IMR-90 (cell line): ENCODE results near the gene ABL2. TPM values are rescaled to one million over a fixed set of nuclear protein-coding genes. Genes with fewer than 3 reads are reported as not detected.

Experiments
- ATAC-seq: fragments of 200-7000 bp; cut with Tn5 transposase; 2 replicates; pipeline ENCODE4 v1.9.1; 2020; ENCODE audit warnings: low read depth, mild to moderate bottlenecking, moderate library complexity
- BruUV-seq: library from RNA; stranded (reverse); fragments of 400-500 nt; replicated peaks from 2 replicates; lab custom pipeline; 2021; lab: Mats Ljungman, UMichigan
- CTCF ChIA-PET: fragments of 300-600 bp; formaldehyde crosslinking; extraction: SDS; loops from one replicate; lab custom pipeline; 2021; ENCODE audit warnings: antibody characterized with exemption; lab: Yijun Ruan, JAX
- POLR2A ChIA-PET: fragments of 300-600 bp; sonication (Branson Sonifier 250); formaldehyde crosslinking; loops from one replicate; lab custom pipeline; 2022; ENCODE audit warnings: antibody characterized with exemption; ENCODE audit not compliant: unreplicated experiment; lab: Charles Lee
- DNase-seq: peaks from one replicate; pipeline ENCODE4 v3.0.0; 2013
- H2AFZ ChIP-seq: replicated peaks from 2 replicates; pipeline ENCODE3; 2013; ENCODE audit warnings: low read length, mild to moderate bottlenecking; ENCODE audit not compliant: poor library complexity
- H2AK5ac ChIP-seq: 2 replicates; pipeline ENCODE4 v1.6.1; 2013; ENCODE audit warnings: low read depth, low read length, inconsistent platforms
- H2AK9ac ChIP-seq: replicated peaks from 2 replicates; pipeline ENCODE3; 2013; ENCODE audit warnings: mild to moderate bottlenecking, low read depth, low read length, moderate library complexity; ENCODE audit not compliant: poor library complexity
- H2BK120ac ChIP-seq: 2 replicates; pipeline ENCODE4 v1.6.1; 2013; ENCODE audit warnings: low read depth, low read length, inconsistent platforms
- H2BK15ac ChIP-seq: 3 replicates; pipeline ENCODE4 v1.6.1; 2013; ENCODE audit warnings: low read depth, low read length, inconsistent platforms
- H2BK20ac ChIP-seq: 2 replicates; pipeline ENCODE4 v1.6.1; 2013; ENCODE audit warnings: low read depth, mild to moderate bottlenecking, inconsistent platforms, low read length, moderate library complexity
- H2BK5ac ChIP-seq: 2 replicates; pipeline ENCODE4 v1.6.1; 2013; ENCODE audit warnings: mild to moderate bottlenecking, low read depth, low read length, inconsistent platforms; ENCODE audit not compliant: poor library complexity, severe bottlenecking
- H3K14ac ChIP-seq: replicated peaks from 2 replicates; pipeline ENCODE4 v1.6.1; 2013; ENCODE audit warnings: low read depth, low read length, inconsistent platforms
- H3K18ac ChIP-seq: 2 replicates; pipeline ENCODE4 v1.6.1; 2013; ENCODE audit warnings: low read depth, low read length, control low read depth
- H3K23ac ChIP-seq: 2 replicates; pipeline ENCODE4 v1.6.1; 2013; ENCODE audit warnings: low read depth, low read length, inconsistent platforms
- H3K27ac ChIP-seq: 2 replicates; pipeline ENCODE4 v1.5.1; 2013; ENCODE audit warnings: mild to moderate bottlenecking, control low read depth, low read length; ENCODE audit not compliant: insufficient read depth
- H3K27me3 ChIP-seq: 2 replicates; pipeline ENCODE4 v1.6.1; 2013; ENCODE audit warnings: low read length; ENCODE audit not compliant: control insufficient read depth, insufficient read depth
- H3K36me3 ChIP-seq: 2 replicates; pipeline ENCODE4 v1.6.1; 2013; ENCODE audit warnings: low read length, mixed read lengths; ENCODE audit not compliant: control insufficient read depth, insufficient read depth
- H3K4ac ChIP-seq: 2 replicates; pipeline ENCODE4 v1.6.1; 2013; ENCODE audit warnings: low read depth, low read length, inconsistent platforms
- H3K4me1 ChIP-seq: 2 replicates; pipeline ENCODE4 v1.6.1; 2013; ENCODE audit warnings: low read length, mixed read lengths; ENCODE audit not compliant: control insufficient read depth, insufficient read depth
- H3K4me2 ChIP-seq: 2 replicates; pipeline ENCODE4 v1.6.1; 2013; ENCODE audit warnings: low read depth, mild to moderate bottlenecking, control low read depth, low read length, moderate library complexity
- H3K4me3 ChIP-seq: 2 replicates; pipeline ENCODE4 v1.5.1; 2013; ENCODE audit warnings: low read depth, mild to moderate bottlenecking, control low read depth, low read length, moderate library complexity; ENCODE audit not compliant: insufficient read depth
- H3K56ac ChIP-seq: 2 replicates; pipeline ENCODE4 v1.6.1; 2013; ENCODE audit warnings: low read length, inconsistent platforms; ENCODE audit not compliant: insufficient read depth; ENCODE audit errors: extremely low read depth
- H3K79me1 ChIP-seq, 2 experiments: 2 replicates each; pipeline ENCODE4 v1.6.1; 2013; ENCODE audit warnings: low read length in 2 of 2, inconsistent platforms in 1 of 2, low read depth in 1 of 2
- H3K9ac ChIP-seq: 2 replicates; pipeline ENCODE4 v1.6.1; 2013; ENCODE audit warnings: low read depth, low read length, control low read depth
- H3K9me1 ChIP-seq: 2 replicates; pipeline ENCODE4 v1.6.1; 2013; ENCODE audit warnings: low read length, inconsistent platforms; ENCODE audit not compliant: insufficient read depth
- H3K9me3 ChIP-seq: 2 replicates; pipeline ENCODE4 v1.6.1; 2013; ENCODE audit warnings: low read length; ENCODE audit not compliant: control insufficient read depth, insufficient read depth
- H4K20me1 ChIP-seq: 2 replicates; pipeline ENCODE4 v1.6.1; 2013; ENCODE audit warnings: low read length, inconsistent platforms; ENCODE audit not compliant: insufficient read depth
- H4K5ac ChIP-seq: 2 replicates; pipeline ENCODE4 v1.6.1; 2013; ENCODE audit warnings: mild to moderate bottlenecking, low read depth, low read length, control low read depth
- H4K8ac ChIP-seq, 2 experiments: 2 replicates each; pipeline ENCODE4 v1.6.1; 2013; ENCODE audit warnings: low read depth in 2 of 2, low read length in 2 of 2, control low read depth in 1 of 2, inconsistent platforms in 1 of 2
- H4K91ac ChIP-seq: 2 replicates; pipeline ENCODE4 v1.6.1; 2013; ENCODE audit warnings: low read depth, low read length, inconsistent platforms; ENCODE audit not compliant: insufficient read depth
- BHLHE40 ChIP-seq: fragments of 150-350 bp; IDR thresholded peaks from 2 replicates; pipeline ENCODE4 v1.6.1; 2016; ENCODE audit warnings: mild to moderate bottlenecking, low read depth, low read length
- CEBPB ChIP-seq: IDR thresholded peaks from 2 replicates; pipeline ENCODE4 v1.6.1; 2012; ENCODE audit warnings: low read depth, low read length, improper control_type of control experiment
- CHD1 ChIP-seq: IDR thresholded peaks from 2 replicates; pipeline ENCODE4 v1.6.1; 2012; ENCODE audit warnings: low read depth, low read length, improper control_type of control experiment
- FOS ChIP-seq: fragments of 150-350 bp; IDR thresholded peaks from 2 replicates; pipeline ENCODE4 v1.6.1; 2016; ENCODE audit warnings: low read depth, low read length
- MAFK ChIP-seq: IDR thresholded peaks from 2 replicates; pipeline ENCODE4 v1.6.1; 2012; ENCODE audit warnings: low read depth, low read length, improper control_type of control experiment
- MAZ ChIP-seq: IDR thresholded peaks from 2 replicates; pipeline ENCODE4 v1.6.1; 2012; ENCODE audit warnings: low read depth, mild to moderate bottlenecking, low read length, improper control_type of control experiment, moderate library complexity, borderline replicate concordance
- NFE2L2 ChIP-seq: fragments of 150-350 bp; IDR thresholded peaks from 2 replicates; pipeline ENCODE4 v1.6.1; 2016; ENCODE audit warnings: low read depth, mild to moderate bottlenecking, low read length
- POLR2A ChIP-seq: IDR thresholded peaks from 2 replicates; pipeline ENCODE4 v1.6.1; 2012; ENCODE audit warnings: mild to moderate bottlenecking, low read depth, low read length
- RCOR1 ChIP-seq: IDR thresholded peaks from 2 replicates; pipeline ENCODE4 v1.6.1; 2012; ENCODE audit warnings: mild to moderate bottlenecking, low read length, improper control_type of control experiment; ENCODE audit not compliant: insufficient replicate concordance
- RFX5 ChIP-seq: IDR thresholded peaks from 2 replicates; pipeline ENCODE4 v1.8.0; 2012; ENCODE audit warnings: low read depth, mild to moderate bottlenecking, low read length, moderate library complexity
- SMC3 ChIP-seq: fragments of 150-350 bp; IDR thresholded peaks from 2 replicates; pipeline ENCODE4 v1.6.1; 2016; ENCODE audit warnings: low read depth, mild to moderate bottlenecking, antibody characterized with exemption, low read length, moderate library complexity
- USF2 ChIP-seq: fragments of 150-350 bp; IDR thresholded peaks from 2 replicates; pipeline ENCODE4 v1.6.1; 2017; ENCODE audit warnings: mild to moderate bottlenecking, antibody characterized with exemption, low read length, low read depth
- WGBS, 2 experiments: methylation state at CpG; one replicate each; pipeline versions ENCODE4 v1.1.5 to v1.1.7; 2013; ENCODE audit warnings: missing lambda C conversion rate in 2 of 2; ENCODE audit not compliant: insufficient read length in 1 of 2; ENCODE audit errors: extremely low coverage in 2 of 2; 5-methylcytosine and 5-hydroxymethylcytosine counted together
- dilution Hi-C: fragments of 300-500 bp; cut with HindIII; formaldehyde crosslinking; loops from one replicate; pipeline ENCODE4 v1.14.3; 2018; ENCODE audit warnings: low sequenced_read_pairs; ENCODE audit not compliant: unreplicated experiment
- in situ Hi-C: fragments of 300-500 bp; cut with MboI; formaldehyde crosslinking; loops from 3 replicates; pipeline ENCODE4 v1.14.3; 2019; ENCODE audit warnings: low sequenced_read_pairs, inconsistent platforms, mixed read lengths
- intact Hi-C: fragments of 100-400 bp; cut with micrococcal nuclease; formaldehyde crosslinking; loops from 2 replicates; pipeline ENCODE4 v1.10.0; 2022
- polyA plus RNA-seq, 3 experiments: library from polyadenylated mRNA; depleted of rRNA; stranded (reverse); fragments of >200 nt; gene quantifications; 2 replicates each; pipeline ENCODE4 v1.2.3, GENCODE V29; 2012; ENCODE audit warnings: low replicate concordance in 1 of 3
- total RNA-seq: library from RNA; depleted of rRNA; stranded (reverse); fragments of >200 nt; gene quantifications from 2 replicates; pipeline ENCODE4 v1.2.3, GENCODE V29; 2012
- TF ChIP-seq, protein P1 (sequence below): conservative IDR thresholded peaks from 2 replicates; pipeline ENCODE4 v1.5.1; 2012; ENCODE audit warnings: mild to moderate bottlenecking, low read depth, low read length, improper control_type of control experiment

Gene ABL2
- total and polyA plus RNA-seq, 2 of the 4 experiments (the other 2 are of a cell fraction) = 9.7 to 110 TPM

DNA sequence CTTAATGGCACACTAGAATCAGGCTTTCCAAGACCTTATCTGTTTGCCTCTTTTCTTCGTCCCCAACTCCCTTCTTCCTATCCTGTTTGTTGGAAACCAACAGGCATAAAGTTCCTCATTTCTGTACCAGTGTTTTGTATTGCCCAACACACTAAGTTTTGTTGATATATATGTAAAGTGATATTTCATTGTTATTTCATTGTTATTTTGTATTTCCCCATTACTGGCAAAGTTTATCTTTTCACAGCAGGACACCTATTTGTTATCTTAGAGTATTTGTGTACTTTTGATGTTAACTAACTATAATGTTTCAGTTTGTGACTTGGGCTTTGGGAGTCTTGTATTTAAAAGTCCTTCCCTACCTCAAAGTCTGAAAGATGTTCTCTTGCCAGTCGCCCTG is 176.7 kb downstream of the ABL2 start:
- ChIA-PET CTCF (no interaction called here), POLR2A (no interaction called here)
- no peak overlapping the region for H2BK20ac ChIP-seq
- peak overlapping the region; percentile 50; the same call in 1 of the 2 replicates for H3K23ac ChIP-seq
- no peak overlapping the region for H3K14ac ChIP-seq
- H4K20me1 ChIP-seq = no peaks in the 10 kb centered on the region
- no peak overlapping the region for H2AK5ac ChIP-seq
- no peak overlapping the region for H3K9ac ChIP-seq
- H3K27ac ChIP-seq = no peak overlapping the region
- no peak overlapping the region for H2AK9ac ChIP-seq
- in situ Hi-C loops (no loop called here), intact Hi-C loops (no loop called here), dilution Hi-C loops (no loop called here)
- no peaks in the 10 kb centered on the region for H3K9me3 ChIP-seq
- H4K5ac ChIP-seq = no peak overlapping the region
- DNase-seq (no peak), ATAC-seq (no peak)
- peaks cover 6% of the 10 kb centered on the region; the same call in 1 of the 2 replicates for H3K9me1 ChIP-seq
- H2AFZ ChIP-seq = no peak overlapping the region
- no peak overlapping the region for H3K18ac ChIP-seq
- H3K36me3 ChIP-seq = no peaks in the 10 kb centered on the region; the same call in 1 of the 2 replicates
- H4K91ac ChIP-seq = no peak overlapping the region
- no peak overlapping the region for H3K4me2 ChIP-seq
- H4K8ac ChIP-seq = no peak overlapping the region
- no peak overlapping the region for H2BK120ac ChIP-seq
- peaks cover 6 to 12% of the 10 kb centered on the region in 2 experiments; a peak in 3 of 4 replicates for H3K79me1 ChIP-seq
- no peak overlapping the region; the same call in 1 of the 2 replicates for H3K4ac ChIP-seq
- H3K27me3 ChIP-seq = no peaks in the 10 kb centered on the region
- no peak overlapping the region for H3K56ac ChIP-seq
- H3K4me1 ChIP-seq = no peaks in the 10 kb centered on the region; the same call in 1 of the 2 replicates
- no peak overlapping the region for H2BK15ac ChIP-seq
- H2BK5ac ChIP-seq = no peak overlapping the region
- no TSS peak for BruUV-seq
- no peak overlapping the region for H3K4me3 ChIP-seq
- no CpG with 5 or more reads among the region's 2 CpGs for WGBS, 2 experiments
- no peak for TF ChIP-seq USF2
- TF ChIP-seq BHLHE40 = no peak
- TF ChIP-seq, protein P1, sequence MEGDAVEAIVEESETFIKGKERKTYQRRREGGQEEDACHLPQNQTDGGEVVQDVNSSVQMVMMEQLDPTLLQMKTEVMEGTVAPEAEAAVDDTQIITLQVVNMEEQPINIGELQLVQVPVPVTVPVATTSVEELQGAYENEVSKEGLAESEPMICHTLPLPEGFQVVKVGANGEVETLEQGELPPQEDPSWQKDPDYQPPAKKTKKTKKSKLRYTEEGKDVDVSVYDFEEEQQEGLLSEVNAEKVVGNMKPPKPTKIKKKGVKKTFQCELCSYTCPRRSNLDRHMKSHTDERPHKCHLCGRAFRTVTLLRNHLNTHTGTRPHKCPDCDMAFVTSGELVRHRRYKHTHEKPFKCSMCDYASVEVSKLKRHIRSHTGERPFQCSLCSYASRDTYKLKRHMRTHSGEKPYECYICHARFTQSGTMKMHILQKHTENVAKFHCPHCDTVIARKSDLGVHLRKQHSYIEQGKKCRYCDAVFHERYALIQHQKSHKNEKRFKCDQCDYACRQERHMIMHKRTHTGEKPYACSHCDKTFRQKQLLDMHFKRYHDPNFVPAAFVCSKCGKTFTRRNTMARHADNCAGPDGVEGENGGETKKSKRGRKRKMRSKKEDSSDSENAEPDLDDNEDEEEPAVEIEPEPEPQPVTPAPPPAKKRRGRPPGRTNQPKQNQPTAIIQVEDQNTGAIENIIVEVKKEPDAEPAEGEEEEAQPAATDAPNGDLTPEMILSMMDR = no peak
- no peak for TF ChIP-seq FOS
- TF ChIP-seq CHD1 = no peak
- TF ChIP-seq RFX5 = no peak
- no peak for TF ChIP-seq NFE2L2
- TF ChIP-seq RCOR1 = no peak
- TF ChIP-seq SMC3 = no peak
- no peak for TF ChIP-seq POLR2A
- no peak for TF ChIP-seq MAFK
- TF ChIP-seq MAZ = no peak
- no peak for TF ChIP-seq CEBPB
